ENCODE data around the gene HSPA12A.

HSPA12A gene

DNA sequence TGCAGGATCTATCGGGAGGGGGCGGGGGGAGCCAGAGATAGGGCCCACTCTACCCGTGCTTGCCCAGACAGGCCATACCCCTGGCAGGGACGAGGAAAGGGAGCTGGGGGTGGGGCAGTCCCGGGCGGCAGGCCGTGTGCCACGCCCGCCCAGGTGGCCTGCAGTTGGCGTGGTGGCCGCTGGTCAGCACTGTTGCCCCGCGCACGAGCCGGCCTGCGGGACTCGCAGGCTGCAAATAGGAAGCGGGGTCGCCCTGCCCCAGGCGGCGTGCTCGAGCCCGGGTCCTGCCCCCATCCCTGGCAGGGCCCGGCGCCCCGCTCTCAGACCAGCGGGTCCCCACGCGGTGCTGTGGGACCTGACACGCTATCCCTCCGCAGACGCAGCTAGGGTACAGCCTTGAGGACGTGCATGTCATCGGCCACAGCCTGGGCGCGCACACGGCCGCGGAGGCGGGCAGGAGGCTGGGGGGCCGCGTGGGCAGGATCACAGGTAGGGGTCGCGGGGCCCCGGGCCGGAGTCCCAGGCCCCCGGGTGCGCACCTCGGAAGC lies 114.9 kb downstream of the HSPA12A start:
- no peak for DNase-seq

DNA sequence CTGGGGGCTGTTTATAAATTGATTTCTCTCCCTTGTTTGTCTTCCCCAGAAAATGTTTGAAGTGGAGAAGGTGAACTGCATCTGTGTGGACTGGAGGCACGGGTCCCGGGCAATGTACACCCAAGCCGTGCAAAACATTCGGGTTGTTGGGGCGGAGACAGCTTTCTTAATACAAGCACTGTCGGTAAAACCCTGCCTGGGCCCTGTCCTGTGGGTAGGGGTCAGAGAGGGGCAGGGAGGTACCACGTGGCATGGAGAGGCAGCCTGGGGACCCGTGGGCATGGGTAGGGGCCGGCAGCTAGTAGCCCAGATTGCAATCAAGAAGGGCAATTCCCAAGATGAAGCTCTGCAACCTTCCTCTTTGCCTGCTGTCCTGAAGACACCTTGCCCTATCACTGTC lies 115.6 kb downstream of the HSPA12A start:
- no peak for DNase-seq

DNA sequence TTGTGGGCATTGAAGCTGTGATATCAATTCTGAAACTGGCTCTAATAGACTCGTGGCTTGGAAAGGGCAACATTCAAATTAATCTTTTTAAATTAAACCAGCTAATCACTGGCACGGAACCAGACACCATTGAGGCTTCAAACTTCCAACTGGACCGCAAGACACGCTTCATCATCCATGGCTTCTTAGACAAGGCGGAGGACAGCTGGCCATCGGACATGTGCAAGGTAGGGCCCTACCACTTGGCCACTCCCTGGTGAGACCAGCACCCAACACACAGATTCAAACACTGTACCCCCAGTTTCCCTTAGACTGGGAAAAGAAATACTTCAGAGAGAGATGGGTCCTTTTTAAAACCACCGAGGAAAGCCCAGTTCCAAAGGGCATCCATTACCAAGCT lies 116.5 kb downstream of the HSPA12A start:
- no peak for DNase-seq

DNA sequence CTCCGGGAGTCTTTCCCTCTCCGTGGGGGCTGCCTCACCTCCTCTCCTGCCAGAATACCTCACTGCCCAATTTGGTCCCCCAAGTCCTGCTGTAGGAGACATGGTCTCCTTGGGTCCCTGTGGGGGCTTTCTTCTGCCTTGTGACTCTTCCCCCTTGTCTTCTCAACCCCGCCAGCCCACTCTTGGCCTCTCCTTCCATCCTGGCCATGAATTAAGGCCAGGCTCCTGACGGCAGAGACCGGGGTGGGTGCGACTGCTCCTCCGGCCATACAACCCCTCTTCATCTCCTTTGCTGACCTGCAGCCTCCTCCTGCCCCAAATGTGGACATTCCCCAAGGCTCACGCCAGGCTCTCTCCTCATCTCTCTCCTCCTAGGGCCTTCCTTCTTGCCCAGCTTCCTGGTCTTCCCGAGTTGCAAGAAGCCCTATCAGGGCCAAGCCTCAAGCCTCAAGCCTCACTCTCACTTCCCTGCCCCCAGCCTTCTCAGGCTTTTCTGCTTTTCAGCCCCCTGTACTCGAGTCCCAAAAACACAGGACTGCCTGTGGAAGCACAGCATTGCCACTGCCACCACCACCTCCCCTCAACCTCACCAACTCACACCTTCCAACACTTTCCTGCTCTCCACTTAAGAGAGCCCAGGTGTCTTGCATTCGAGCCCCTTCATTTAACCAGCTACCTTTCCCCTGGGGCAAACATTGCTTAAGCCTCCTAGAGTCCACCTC lies 120.3 kb downstream of the HSPA12A start:
- no peak for DNase-seq

DNA sequence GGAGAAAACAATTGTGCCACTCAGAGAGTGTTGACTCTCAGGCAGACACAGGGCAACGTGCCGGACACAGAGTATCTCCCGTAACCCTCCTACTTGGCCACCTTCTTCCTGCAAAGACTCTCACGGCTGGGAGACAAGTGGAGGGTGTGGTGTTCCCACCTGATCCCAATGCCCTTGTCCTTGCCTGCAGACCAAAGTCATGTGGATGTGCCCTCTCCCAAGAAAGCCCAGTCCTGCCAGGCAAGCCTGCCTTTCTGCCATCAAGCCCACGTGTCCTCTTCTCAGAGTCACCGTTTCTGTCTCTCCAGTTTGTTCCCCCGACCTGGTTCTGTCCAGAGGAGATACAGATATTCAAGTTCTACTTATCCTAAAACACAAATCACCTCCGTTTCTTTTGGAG lies 120.9 kb downstream of the HSPA12A start:
- no peak for DNase-seq

Measured in fibroblast of skin of abdomen (primary cell).